GM21528 (cell line): ENCODE measurements around the gene RTRAF.
A peak's percentile ranks its signal among the peaks of the same experiment; 100 is the strongest.

Experiments
- ATAC-seq: cut with Tn5 transposase; IDR thresholded peaks from one replicate; pipeline ENCODE4 v1.9.1; 2021; ENCODE audit warnings: mild to moderate bottlenecking, moderate library complexity; ENCODE audit not compliant: unreplicated experiment, low FRiP score

Gene RTRAF

DNA sequence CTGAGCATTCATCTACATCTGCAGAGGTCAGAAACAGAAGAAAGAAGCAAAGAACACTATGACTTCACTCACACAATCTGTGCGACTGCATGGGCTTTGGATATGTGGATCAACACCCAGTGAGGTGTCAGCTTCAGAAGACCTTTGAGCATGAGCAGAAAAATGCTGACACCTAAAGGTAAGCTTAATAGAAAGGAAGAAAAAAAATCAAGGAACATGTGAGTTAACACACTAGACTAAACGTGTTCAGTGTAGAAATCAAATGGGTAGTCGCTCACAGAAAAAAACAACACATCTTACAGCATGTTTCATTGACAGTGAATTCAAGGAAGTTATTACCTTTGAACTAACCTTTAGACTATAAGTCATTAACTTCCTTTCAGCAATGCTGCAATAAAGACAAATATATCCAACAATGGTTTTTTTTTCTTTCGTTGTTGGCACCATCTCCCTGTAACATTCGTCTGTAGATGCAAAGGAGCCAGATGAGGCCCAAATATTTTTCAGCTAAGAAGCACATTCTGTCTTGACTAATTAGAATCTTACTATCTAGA, 30.9 kb downstream of the RTRAF start:
- no peak for ATAC-seq

GRCh38 chr14:52020866-52021717, 31.7 kb downstream of the RTRAF start:
- no peak for ATAC-seq

DNA sequence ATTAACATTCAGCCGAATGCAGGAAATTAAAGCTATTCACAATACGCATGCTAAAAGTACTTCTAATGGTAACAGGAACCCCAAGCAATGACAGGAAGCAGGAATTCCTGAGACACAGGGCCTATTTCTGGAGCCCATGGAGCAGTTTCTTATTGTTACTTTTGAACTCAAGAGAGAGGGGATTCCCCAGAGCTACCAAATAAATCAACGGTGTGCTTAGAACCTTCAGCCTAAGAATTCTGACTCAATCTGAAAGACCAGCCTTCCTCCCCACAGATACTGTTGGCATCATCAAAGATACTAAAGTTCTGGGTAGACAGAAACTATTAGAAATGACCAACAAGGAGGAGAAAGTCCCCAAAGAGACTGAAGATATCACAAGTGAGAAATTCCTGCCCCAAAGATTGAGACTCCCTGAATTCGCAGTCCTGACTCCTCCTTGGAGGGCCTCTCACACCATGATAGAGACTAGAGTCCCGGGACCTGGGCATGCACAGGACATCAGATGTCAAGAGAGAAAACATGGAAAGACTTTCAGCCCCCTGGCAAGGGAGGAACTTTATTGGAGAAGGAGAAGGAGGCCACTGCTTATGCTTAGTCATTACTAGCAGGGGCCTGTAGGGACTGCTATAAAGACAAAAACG, 32.7 kb downstream of the RTRAF start:
- peak; percentile 66 for ATAC-seq

- ATAC-seq: no peak
Measured at GRCh38 chr14:52023518-52023917, 34.2 kb downstream of the RTRAF start.

DNA sequence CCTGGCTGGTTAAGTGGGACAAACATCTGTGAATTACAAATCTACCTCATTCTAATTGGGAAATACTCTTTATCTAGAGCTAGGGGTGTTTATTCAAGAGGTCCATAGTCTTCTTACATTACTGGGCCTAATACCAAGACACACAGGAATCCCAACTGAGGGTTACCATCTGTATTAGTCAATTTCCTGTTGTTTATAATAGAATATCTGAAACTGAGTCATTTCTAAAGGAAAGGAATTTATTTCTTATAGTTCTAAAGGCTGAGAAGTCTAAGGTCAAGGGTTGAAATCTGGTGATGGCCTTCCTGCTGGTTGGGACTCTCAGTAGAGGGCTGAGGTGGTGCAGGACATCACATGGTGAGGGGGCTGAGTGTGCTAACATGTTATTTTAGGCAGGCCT, 36.0 kb downstream of the RTRAF start:
- ATAC-seq: no peak

GRCh38 chr14:52026017-52026660, 36.8 kb downstream of the RTRAF start:
- no peak for ATAC-seq

- no peak for ATAC-seq
Measured at GRCh38 chr14:52026901-52027300, 37.6 kb downstream of the RTRAF start.

DNA sequence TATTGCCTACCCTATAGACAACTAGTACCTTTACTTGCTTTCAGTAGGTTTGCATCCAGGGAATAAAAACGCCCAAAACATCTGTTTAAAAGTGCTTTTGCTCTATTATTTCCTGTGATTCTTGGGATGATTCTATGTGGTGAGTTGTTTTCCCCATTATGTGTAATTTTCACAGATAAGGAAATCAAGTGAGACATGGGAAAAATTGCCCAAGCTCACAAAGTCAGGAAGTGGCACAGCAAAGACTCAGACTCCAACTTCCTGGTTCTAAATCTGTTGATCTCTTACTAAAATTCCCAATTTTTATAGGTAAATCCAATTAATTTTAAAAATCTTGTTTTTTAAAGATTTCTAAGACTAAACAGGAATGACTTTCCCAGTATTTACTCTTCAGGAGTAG, 40.5 kb downstream of the RTRAF start:
- ATAC-seq: no peak

DNA sequence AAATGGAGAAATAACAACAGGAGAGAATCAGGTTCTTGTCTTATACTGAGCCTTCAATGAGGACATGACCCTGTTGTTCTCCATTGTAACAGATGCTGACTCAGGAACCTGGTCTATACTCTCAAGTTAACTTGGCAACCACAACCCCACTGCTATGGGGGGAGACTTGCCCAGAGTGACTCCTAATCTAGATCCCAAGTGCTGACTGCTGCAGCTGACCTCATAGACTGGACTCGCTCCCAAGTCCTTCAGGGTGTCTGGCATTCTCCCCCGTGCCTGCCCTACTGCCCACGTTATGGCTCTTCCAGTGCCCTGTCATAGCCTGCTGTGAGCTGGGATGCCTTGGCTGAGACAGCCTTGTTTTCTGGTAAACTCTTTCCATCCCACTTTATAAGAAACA, 42.4 kb downstream of the RTRAF start:
- ATAC-seq: no peak

DNA sequence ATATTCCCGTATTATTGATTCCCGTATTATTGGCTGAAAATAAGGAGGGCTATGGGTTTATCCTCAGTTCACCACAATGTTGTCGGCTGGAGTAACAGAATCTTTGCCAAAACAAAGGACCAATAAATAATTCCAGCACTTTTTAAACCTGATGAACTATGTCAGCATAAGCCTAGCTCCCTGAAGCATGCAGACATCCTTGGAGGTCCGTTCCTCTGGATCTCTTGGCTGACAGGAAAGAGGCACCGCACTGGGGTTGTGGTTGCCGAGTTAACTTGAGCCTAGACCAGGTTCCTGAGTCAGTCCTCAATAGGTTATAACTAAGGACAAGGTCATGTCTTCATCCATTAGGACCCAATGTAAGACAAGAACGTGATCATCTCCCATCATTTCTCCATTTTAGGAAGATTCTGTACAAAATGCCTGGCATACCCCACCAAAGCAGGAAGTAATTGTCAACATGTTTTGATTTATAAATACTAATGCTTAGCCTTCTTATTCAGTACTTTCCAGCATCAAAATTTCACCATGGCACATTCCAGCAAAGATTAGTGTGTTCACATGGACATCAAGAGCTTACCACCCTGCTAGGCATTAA, 43.0 kb downstream of the RTRAF start:
- no peak for ATAC-seq

DNA sequence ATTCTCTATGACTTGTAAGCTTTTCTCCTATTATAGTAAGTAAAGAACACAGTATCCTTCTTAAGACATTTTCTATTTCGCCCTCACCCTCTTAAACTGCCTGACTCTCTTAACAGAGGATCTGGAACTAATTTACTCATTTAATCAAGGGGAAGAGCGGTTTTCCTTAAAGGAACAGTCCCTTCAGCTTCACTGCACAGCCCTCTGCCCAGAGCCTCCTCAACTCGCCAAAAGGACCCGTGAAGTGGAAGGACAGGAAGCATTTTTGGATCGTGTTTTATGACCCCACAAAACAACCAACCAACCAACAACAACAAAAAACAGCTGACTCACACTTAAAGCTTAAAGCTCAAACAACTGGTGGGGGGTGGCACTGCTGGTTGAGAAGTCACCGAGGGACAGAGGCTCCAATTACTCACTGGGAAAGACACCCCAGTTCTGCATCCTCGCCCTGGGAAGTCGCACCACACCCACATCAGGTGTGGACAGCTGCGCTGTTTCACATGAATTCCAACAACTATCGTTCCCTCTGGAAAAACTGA, 43.8 kb downstream of the RTRAF start:
- ATAC-seq: no peak

DNA sequence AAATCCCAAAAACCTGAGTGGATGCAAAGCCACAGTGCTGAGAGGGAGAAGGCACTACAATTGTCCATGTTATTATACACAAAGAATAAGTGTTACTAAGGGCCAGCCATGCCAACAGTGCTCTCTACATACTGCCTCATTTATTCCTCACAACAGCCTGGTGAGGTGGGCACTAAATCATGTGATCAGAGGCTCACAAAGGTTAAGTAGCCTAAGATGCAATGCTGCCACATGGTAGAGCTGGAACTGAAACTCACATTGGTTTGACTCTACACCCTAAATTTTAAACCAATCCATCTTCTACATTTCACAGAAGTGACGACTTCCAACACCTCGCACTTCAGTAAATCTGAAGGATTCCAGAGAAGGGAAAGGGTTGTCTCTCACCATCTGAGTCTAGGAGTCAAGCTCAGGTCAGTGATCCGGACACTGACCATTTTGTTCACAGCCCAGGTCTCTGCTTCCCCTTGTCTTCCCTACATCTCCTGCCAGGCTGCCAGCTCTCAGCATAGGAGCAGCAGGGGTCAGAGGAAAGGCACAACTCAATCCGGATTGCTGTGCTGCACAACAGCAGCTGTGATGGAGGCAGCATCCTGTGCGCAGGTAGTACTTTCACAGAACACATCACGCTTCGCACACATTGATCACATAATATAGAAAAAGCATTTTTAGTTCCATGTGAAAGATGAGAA, 49.9 kb downstream of the RTRAF start:
- no peak for ATAC-seq

DNA sequence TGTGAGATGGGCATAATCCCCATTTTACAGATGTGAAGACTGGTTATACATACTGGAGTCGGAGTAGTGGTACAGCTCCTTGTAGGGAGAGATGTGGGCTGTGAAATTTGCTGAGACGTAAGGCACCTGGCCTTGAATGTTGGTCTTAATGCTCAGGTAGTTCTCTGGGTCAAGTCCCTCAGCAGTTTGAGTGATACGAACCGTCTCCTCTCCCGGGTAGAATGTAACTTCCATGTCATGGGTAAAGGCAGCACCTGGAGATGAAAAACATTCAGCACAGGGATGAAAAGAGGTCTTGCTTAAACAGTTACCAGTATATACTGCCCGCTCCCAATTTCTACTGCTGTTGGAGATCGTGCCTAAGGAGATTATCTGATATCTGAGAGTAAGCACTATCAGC, 51.3 kb downstream of the RTRAF start:
- no peak for ATAC-seq

DNA sequence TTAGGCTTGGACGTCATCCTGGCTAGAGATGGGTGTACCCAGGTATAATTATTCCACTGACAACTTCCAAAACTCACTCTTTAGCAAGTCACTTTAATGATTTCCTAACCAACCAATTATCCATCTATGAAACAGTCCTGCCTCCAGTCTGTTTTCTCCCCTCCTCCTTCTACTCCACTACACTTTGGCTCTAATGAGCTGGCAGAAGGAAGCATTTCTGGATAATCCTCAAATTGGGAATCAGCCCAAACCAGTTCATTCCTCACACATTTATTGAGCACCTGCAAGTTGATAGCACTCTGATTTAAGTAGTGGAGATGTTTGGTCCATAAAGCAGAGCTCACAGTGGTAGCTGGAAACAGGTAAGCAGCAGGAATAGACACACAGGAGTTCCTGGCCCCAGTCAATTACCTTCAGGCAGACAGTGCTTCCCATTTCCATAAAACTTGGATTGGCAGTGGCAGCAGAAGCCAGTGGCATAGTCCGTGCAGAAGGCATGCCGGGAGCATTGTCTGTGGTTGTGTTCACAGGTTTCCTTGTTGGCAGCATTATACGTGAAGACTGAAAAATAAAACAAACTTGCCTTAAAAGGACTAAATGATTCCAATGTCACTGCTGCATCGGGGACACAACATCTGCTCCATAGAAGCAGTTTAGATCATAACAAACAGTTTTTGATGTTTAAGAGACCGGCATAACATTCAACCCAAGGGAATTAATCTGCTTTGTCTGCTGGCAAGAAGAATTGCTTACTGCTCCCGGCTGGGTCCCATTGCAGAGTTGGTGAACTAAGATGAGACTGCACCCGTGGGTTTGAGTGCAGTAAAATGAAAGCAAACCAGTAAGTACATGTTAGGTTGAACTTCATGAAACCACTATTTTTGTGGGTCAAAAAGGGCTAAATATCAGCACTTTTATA, 53.3 kb downstream of the RTRAF start:
- ATAC-seq: no peak

DNA sequence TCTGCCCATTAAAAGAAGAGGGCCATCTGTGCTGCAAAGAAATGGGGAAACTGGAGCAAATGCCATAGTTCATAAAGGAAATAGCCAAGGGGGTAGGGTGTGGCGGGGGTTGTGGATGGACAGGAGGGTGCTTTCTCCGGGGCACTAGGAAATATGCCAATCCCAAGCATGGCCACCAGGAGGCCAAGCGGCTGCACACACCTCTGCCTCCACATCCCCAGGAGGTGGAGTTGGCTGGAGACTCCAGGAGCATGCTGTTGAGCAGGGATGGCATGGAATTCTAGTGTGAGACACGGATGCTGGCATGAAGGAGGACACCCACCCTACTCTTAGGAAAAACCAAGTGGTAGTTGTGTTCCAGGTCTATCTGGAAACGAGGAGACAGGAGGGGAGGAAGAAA, 54.3 kb downstream of the RTRAF start:
- ATAC-seq: no peak

- no peak for ATAC-seq
Measured at GRCh38 chr14:52044791-52045522, 55.6 kb downstream of the RTRAF start.

GRCh38 chr14:52046376-52046917, 57.1 kb downstream of the RTRAF start:
- no peak for ATAC-seq

- ATAC-seq: no peak
Measured at GRCh38 chr14:52048116-52048515, 58.8 kb downstream of the RTRAF start.
